ENCODE data around the gene CLIP3. TPM values are rescaled to one million over a fixed set of nuclear protein-coding genes. Genes with fewer than 3 reads are reported as not detected.

The CLIP3 gene
- 8.2 and 11.5 TPM in 2 replicates for total RNA-seq

DNA sequence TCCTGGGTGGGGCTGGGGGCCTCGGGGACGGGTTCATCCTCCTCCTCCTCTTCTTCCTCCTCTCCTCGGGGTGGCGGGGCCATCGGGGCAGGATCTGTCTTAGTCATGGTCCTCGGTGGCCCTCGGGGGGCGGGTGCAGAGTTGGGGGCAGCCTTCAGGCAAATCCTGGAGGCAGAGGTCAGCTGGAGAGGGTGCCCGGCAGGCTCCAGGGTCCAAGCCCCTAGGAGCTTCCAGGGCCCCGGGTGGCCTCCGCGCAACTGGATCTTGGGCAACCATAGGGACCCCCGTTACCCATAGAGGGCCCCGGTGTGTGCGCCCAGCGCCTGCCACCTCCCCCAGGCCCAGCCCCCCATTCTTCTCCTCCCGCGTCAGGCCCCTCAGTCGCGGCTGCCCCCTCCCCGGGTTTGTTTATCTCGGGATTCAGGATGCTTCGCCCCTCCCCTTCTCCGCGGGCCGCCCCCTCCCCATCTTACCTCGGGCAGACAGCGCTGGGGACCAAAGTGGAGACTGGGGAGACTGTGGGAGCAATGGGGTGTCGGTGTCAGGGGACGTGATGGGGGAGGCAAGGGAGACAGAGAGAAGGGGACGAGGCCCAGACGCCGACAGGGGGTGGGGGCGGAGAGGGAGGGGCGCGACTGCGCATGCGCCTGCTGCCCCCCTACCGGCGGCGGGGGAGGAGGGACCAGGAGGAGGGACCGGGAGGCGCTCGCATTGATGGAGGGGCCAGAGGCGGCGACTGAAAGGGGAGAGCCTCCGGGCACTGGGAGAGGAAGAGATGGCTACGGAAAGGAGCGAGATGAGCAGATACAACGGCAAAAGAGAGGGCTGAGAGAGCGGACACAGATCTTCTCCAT, at the start of gene CLIP3:
TSS of gene CLIP3 (minus strand) at position 623 of the 854 bp plus-strand sequence. CDS start at position 107, 516 bp downstream.

GRCh38 chr19:36054733-36055686, 22.3 kb upstream of the CLIP3 start, which contains the start of gene WDR62:
WDR62 (plus strand) TSS chr19:36054897; CDS start chr19:36054972, 75 bp downstream.

DNA sequence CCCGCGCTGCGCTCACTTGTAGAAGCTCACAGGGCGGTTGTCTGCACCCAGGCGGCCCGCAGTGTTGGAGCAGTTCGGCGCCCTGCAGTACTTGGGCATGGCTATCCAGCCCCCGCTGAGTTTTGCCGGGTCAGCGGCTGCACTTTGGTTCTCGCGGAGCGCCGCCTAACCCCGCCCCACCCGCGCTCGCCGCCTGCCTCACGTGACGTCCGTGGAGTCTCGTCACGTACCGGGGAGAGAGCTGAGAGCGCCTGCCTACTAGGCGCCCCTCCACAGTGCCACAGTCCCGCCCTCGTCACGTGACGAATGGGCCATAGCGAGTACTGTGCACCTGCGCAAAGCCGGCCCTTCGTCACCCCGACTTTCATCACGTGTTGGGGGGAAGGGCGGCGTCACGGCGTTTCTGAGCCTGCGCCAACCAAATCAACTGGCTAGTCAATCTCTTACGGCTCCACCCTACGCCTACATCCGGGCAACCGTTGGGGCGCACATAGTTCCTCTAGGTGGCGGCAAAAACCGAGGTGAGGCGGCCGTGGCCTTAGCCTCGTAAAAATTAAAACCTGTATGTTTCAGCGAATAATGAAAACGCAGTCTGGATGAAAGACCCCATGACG, 21.6 kb upstream of the CLIP3 start, which contains the start of gene THAP8:
TSS of gene THAP8 (minus strand) at position 167 of the 614 bp plus-strand sequence. CDS start at position 99, 68 bp downstream.

DNA sequence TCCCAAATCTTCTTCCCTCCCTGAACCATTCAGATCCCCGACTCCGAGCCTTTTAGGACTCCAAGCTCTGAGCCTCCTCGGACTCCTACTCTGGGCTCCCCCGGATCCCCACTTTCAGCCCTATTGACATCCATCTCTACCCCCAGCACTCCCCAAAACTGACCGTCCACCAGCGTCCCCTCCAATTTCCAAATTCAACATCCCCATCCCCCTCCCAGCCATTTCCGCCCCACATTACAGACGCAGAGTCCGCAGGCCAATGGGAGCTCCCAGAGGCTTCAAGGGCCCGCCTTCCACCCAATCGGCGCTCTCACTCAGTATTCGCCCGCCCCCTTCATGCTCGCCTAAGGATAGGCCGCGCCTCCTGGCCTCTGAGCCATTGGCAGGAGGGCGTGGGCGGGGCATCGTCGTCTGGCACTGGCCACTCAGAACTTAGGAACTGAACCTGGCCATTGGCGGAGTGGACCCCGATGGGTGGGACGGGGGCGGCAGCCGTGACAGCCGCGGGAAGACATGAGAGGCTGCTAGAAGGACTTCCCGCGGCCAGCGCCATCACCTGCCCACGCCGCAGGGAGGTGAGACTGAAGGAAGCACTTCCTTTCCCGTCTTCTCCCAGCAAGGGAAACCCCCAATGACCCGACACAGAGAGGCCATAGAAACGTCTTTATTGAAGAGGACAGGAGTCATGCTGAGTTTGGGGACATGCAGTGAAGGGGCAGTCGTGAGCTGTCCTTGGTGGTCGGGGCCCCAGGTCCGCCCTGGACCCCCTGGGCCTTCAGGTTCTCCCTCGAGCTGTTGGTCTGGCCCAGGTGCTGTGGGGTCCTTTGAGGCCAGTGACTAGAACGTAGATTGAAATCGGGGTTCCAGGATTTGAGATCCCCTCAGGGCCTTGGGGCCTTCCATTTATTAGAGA, 18.4 kb downstream of the CLIP3 start, which contains the start of gene ALKBH6:
TSS of gene ALKBH6 (minus strand) at position 202 of the 913 bp plus-strand sequence. CDS start 816 bp downstream, outside the sequence.

DNA sequence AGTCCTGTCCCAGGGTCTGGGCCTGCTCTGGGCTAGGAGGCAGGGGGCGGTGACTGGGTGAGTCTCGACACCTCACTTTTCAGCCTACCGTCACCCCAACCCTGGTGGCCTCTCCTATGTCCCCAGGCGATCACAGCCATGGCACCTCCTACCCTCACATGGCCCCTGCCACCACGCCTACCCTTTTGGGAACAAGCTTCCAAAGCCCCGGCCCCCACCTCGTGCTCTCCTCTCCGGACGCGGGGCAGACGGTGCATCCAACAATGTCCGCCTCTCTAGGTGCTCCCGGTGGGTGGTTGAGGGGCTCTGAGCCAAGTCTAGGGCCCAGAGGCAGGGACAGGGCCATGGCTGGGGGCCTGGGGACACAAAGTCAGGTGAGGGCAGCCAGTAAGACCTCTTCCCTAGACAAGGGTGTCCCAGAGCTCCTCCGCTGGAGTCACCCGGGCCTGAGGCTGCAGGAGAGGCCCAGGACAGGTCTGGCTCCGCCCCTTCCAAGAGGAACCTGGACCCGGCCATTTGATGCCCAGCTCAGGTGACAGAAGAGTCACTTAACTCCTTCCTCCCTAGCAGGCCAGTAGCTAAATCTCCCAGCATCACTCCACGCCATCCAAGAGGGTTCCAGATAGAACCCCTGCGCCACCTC, 24.2 kb downstream of the CLIP3 start, which contains the start of gene SYNE4:
TSS of gene SYNE4 (minus strand) at position 478 of the 643 bp plus-strand sequence. CDS start at position 346, 132 bp downstream.

GRCh38 chr19:35995048-35995993, 37.4 kb downstream of the CLIP3 start, which contains the start of gene SDHAF1:
SDHAF1 (plus strand) TSS chr19:35995188; CDS start chr19:35995275, 87 bp downstream.

Other genes starting within 250 kb of the CLIP3 start
- not detected in 2 replicates for gene PRODH2, start 220.0 kb downstream of the CLIP3 start, total RNA-seq
- gene NPHS1, start 180.4 kb downstream of the CLIP3 start, total RNA-seq = not detected in 2 replicates
- under 0.01 TPM in 2 replicates for gene KIRREL2, start 176.0 kb downstream of the CLIP3 start, total RNA-seq
- gene APLP1, start 164.3 kb downstream of the CLIP3 start, total RNA-seq = 4.1 and 6.5 TPM in 2 replicates
- gene NFKBID, start 132.3 kb downstream of the CLIP3 start, total RNA-seq = 6.3 TPM in 2 replicates
- 0.91 and 1.4 TPM in 2 replicates for gene HCST, start 130.3 kb downstream of the CLIP3 start, total RNA-seq
- not detected in 2 replicates for gene TYROBP, start 124.6 kb downstream of the CLIP3 start, total RNA-seq
- gene LRFN3, start 96.5 kb downstream of the CLIP3 start, total RNA-seq = 3.2 and 5.9 TPM in 2 replicates
- 16.9 and 17.0 TPM in 2 replicates for gene SDHAF1, start 37.7 kb downstream of the CLIP3 start, total RNA-seq
- gene SYNE4, start 24.1 kb downstream of the CLIP3 start, total RNA-seq = 0.13 TPM in 1 of 2 replicates, not detected in the other
- 10.8 and 11.4 TPM in 2 replicates for gene ALKBH6, start 18.7 kb downstream of the CLIP3 start, total RNA-seq
- 4.0 and 4.6 TPM in 2 replicates for gene THAP8, start 21.4 kb upstream of the CLIP3 start, total RNA-seq
- gene WDR62, start 22.0 kb upstream of the CLIP3 start, total RNA-seq = 3.5 and 5.0 TPM in 2 replicates
- gene OVOL3, start 78.3 kb upstream of the CLIP3 start, total RNA-seq = not detected in 2 replicates
- gene POLR2I, start 82.0 kb upstream of the CLIP3 start, total RNA-seq = 14.8 and 24.6 TPM in 2 replicates
- gene TBCB, start 82.6 kb upstream of the CLIP3 start, total RNA-seq = 95.0 and 105 TPM in 2 replicates
- 293 and 453 TPM in 2 replicates for gene CAPNS1, start 107.2 kb upstream of the CLIP3 start, total RNA-seq
- 13.7 and 21.0 TPM in 2 replicates for gene COX7A1, start 119.6 kb upstream of the CLIP3 start, total RNA-seq
- 7.1 and 7.4 TPM in 2 replicates for gene ZNF565, start 181.8 kb upstream of the CLIP3 start, total RNA-seq
- 71.6 and 109 TPM in 2 replicates for gene ZNF146, start 182.2 kb upstream of the CLIP3 start, total RNA-seq

Data from articular chondrocyte of knee joint (primary cell).